HepG2 (cell line): ENCODE measurements around the gene C20orf96. TPM values are rescaled to one million over a fixed set of nuclear protein-coding genes. Genes with fewer than 3 reads are reported as not detected.

ENCODE experiments used
- BRD4 ChIP-seq: sonication (generic); formaldehyde crosslinking; IDR thresholded peaks from 2 replicates; pipeline ENCODE4 v1.4.0; 2020; ENCODE audit warnings: missing genetic modification reagents
- ELF4 ChIP-seq: sonication (generic); formaldehyde crosslinking; IDR thresholded peaks from 2 replicates; pipeline ENCODE4 v1.5.0; 2020; ENCODE audit warnings: missing genetic modification reagents, mild to moderate bottlenecking, moderate library complexity, borderline replicate concordance
- FOXM1 ChIP-seq: sonication (generic); formaldehyde crosslinking; IDR thresholded peaks from 2 replicates; pipeline ENCODE4 v1.5.0; 2020; ENCODE audit warnings: missing genetic modification reagents
- RAD21 ChIP-seq: fragments of 450-650 bp; formaldehyde crosslinking; IDR thresholded peaks from 2 replicates; pipeline ENCODE4 v1.5.0; 2020; ENCODE audit warnings: mild to moderate bottlenecking
- ZNF260 ChIP-seq: sonication (generic); formaldehyde crosslinking; IDR thresholded peaks from 2 replicates; pipeline ENCODE4 v1.4.0; 2020; ENCODE audit warnings: missing genetic modification reagents, low read depth, mild to moderate bottlenecking, borderline replicate concordance
- ZNF34 ChIP-seq: sonication (generic); formaldehyde crosslinking; IDR thresholded peaks from 2 replicates; pipeline ENCODE4 v1.4.0; 2020; ENCODE audit warnings: mild to moderate bottlenecking, missing genetic modification reagents, borderline replicate concordance
- ZNF431 ChIP-seq: sonication (generic); formaldehyde crosslinking; IDR thresholded peaks from 2 replicates; pipeline ENCODE4 v1.9.0; 2022; ENCODE audit warnings: missing genetic modification reagents, low read depth, mild to moderate bottlenecking, borderline replicate concordance
- polyA plus RNA-seq, 8 experiments: library from polyadenylated mRNA; depleted of rRNA in 3 of 8; stranded (reverse) in 7 of 8; unstranded in 1 of 8; fragments of >200 nt; fragmentation: Illumina TruSeq in 4 of 8; extraction: Trizol in 4 of 8; gene quantifications; 2 replicates each; pipeline versions ENCODE4 v1.2.1 to v1.2.3, GENCODE V29; 2011 to 2016; ENCODE audit warnings: low read depth in 4 of 8, missing spikeins in 1 of 8, mixed read lengths in 1 of 8; ENCODE audit not compliant: insufficient read depth in 1 of 8
- total RNA-seq, 5 experiments: library from RNA; depleted of rRNA; stranded (reverse); fragments of >200 nt; fragmentation: Illumina TruSeq; extraction: Trizol; gene quantifications; 2 replicates each; pipeline ENCODE4 v1.2.3, GENCODE V29; 2016; ENCODE audit warnings: low read depth in 1 of 5
- TF ChIP-seq, protein P1 (sequence below): sonication (generic); formaldehyde crosslinking; IDR thresholded peaks from 2 replicates; pipeline ENCODE4 v1.4.0; 2020; ENCODE audit warnings: mild to moderate bottlenecking, low read depth, missing genetic modification reagents
- TF ChIP-seq, protein P2 (sequence below): sonication (generic); formaldehyde crosslinking; IDR thresholded peaks from 2 replicates; pipeline ENCODE4 v1.5.1; 2020; ENCODE audit warnings: missing genetic modification reagents, mild to moderate bottlenecking, borderline replicate concordance
- TF ChIP-seq, protein P3 (sequence below): sonication (generic); formaldehyde crosslinking; IDR thresholded peaks from 2 replicates; pipeline ENCODE4 v1.9.0; 2022; ENCODE audit warnings: low read depth, missing genetic modification reagents
- TF ChIP-seq, protein P4 (sequence below): sonication (generic); formaldehyde crosslinking; conservative IDR thresholded peaks from 2 replicates; pipeline ENCODE4 v1.8.0; 2022; ENCODE audit warnings: low read depth, missing genetic modification reagents
- TF ChIP-seq, protein P5 (sequence below): IDR thresholded peaks from 2 replicates; pipeline ENCODE4 v1.6.1; 2016; ENCODE audit warnings: low read depth, control low read depth
- TF ChIP-seq, protein P6 (sequence below): sonication (generic); formaldehyde crosslinking; IDR thresholded peaks from 2 replicates; pipeline ENCODE4 v1.4.0; 2020; ENCODE audit warnings: mild to moderate bottlenecking, low read depth, missing genetic modification reagents
- TF ChIP-seq, protein P7 (sequence below): sonication (generic); formaldehyde crosslinking; IDR thresholded peaks from 2 replicates; pipeline ENCODE4 v1.8.1; 2022; ENCODE audit warnings: low read depth, mild to moderate bottlenecking, missing genetic modification reagents

The C20orf96 gene
- total and polyA plus RNA-seq, 2 of the 13 experiments (the other 11 are each of a cell fraction or from before 2014, with no cell fraction given), result 3.8 to 20.6 TPM

DNA sequence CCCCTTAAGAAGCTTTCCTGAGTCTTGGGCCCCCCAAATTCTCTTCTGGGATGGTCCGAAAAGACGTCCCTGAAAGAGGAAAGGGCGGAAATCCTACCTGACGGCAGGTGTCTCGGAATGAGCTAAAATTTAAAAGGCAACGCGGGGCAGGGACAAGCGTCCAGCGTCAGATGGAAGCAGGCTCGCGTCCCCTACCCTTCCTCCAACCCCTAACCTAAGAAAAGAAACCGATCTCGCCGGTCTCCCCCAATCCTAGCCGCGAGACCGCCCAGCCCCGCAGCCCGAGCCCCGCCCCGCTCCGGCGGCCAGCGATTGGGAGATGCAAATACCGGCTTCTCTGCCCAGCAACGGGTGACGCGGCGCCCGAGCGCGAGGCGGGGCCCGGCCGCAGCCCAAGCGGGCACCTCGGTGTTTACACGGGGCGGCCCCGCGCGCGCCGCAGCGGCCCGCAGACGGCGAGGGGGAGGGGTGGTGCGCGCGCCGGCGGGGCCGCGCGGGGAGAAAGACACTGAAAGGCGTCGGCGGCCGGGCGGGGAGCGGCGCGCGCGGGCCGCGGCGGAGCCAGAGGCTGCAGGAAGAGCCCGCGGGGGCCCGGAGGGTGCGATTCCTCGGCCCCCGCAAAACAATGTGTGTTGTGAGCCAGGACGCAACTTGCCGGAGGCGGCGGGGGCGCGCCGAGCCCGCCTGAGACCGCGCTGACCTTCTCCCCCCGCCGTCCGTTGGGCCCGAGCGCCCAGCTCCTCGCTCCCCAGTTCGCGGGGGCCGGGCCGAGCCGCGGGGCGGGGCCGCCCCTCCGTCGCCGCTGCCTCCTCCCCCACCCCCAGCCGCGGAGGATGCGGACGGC lies 34.7 kb upstream of the C20orf96 start, which contains the start of gene SOX12 (continued):
- TF ChIP-seq FOXM1 (CRISPR knock-in tag), result no peak
- TF ChIP-seq, protein P1, sequence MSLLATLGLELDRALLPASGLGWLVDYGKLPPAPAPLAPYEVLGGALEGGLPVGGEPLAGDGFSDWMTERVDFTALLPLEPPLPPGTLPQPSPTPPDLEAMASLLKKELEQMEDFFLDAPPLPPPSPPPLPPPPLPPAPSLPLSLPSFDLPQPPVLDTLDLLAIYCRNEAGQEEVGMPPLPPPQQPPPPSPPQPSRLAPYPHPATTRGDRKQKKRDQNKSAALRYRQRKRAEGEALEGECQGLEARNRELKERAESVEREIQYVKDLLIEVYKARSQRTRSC (CRISPR knock-in tag), result no peak
- peak; percentile 55 for TF ChIP-seq ZNF431 (CRISPR knock-in tag)
- TF ChIP-seq ZNF260 (CRISPR knock-in tag), result no peak
- TF ChIP-seq, protein P2, sequence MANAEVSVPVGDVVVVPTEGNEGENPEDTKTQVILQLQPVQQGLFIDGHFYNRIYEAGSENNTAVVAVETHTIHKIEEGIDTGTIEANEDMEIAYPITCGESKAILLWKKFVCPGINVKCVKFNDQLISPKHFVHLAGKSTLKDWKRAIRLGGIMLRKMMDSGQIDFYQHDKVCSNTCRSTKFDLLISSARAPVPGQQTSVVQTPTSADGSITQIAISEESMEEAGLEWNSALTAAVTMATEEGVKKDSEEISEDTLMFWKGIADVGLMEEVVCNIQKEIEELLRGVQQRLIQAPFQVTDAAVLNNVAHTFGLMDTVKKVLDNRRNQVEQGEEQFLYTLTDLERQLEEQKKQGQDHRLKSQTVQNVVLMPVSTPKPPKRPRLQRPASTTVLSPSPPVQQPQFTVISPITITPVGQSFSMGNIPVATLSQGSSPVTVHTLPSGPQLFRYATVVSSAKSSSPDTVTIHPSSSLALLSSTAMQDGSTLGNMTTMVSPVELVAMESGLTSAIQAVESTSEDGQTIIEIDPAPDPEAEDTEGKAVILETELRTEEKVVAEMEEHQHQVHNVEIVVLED (CRISPR knock-in tag), result peak; percentile 66; the same call in 1 of the 2 replicates
- TF ChIP-seq, protein P3, sequence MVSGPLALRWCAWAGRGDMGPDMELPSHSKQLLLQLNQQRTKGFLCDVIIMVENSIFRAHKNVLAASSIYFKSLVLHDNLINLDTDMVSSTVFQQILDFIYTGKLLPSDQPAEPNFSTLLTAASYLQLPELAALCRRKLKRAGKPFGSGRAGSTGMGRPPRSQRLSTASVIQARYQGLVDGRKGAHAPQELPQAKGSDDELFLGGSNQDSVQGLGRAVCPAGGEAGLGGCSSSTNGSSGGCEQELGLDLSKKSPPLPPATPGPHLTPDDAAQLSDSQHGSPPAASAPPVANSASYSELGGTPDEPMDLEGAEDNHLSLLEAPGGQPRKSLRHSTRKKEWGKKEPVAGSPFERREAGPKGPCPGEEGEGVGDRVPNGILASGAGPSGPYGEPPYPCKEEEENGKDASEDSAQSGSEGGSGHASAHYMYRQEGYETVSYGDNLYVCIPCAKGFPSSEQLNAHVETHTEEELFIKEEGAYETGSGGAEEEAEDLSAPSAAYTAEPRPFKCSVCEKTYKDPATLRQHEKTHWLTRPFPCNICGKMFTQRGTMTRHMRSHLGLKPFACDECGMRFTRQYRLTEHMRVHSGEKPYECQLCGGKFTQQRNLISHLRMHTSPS (CRISPR knock-in tag), result no peak
- TF ChIP-seq, protein P4, sequence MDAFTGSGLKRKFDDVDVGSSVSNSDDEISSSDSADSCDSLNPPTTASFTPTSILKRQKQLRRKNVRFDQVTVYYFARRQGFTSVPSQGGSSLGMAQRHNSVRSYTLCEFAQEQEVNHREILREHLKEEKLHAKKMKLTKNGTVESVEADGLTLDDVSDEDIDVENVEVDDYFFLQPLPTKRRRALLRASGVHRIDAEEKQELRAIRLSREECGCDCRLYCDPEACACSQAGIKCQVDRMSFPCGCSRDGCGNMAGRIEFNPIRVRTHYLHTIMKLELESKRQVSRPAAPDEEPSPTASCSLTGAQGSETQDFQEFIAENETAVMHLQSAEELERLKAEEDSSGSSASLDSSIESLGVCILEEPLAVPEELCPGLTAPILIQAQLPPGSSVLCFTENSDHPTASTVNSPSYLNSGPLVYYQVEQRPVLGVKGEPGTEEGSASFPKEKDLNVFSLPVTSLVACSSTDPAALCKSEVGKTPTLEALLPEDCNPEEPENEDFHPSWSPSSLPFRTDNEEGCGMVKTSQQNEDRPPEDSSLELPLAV, result no peak
- TF ChIP-seq, protein P5, sequence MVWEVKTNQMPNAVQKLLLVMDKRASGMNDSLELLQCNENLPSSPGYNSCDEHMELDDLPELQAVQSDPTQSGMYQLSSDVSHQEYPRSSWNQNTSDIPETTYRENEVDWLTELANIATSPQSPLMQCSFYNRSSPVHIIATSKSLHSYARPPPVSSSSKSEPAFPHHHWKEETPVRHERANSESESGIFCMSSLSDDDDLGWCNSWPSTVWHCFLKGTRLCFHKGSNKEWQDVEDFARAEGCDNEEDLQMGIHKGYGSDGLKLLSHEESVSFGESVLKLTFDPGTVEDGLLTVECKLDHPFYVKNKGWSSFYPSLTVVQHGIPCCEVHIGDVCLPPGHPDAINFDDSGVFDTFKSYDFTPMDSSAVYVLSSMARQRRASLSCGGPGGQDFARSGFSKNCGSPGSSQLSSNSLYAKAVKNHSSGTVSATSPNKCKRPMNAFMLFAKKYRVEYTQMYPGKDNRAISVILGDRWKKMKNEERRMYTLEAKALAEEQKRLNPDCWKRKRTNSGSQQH (CRISPR knock-in tag), result peak; percentile 86
- peak; percentile 55 for TF ChIP-seq BRD4 (CRISPR knock-in tag)
- no peak for TF ChIP-seq ZNF34 (CRISPR knock-in tag)
- TF ChIP-seq ELF4, result 0 out of 2 replicates have a peak, but pooled peaks have one; percentile 42
- TF ChIP-seq, protein P6, sequence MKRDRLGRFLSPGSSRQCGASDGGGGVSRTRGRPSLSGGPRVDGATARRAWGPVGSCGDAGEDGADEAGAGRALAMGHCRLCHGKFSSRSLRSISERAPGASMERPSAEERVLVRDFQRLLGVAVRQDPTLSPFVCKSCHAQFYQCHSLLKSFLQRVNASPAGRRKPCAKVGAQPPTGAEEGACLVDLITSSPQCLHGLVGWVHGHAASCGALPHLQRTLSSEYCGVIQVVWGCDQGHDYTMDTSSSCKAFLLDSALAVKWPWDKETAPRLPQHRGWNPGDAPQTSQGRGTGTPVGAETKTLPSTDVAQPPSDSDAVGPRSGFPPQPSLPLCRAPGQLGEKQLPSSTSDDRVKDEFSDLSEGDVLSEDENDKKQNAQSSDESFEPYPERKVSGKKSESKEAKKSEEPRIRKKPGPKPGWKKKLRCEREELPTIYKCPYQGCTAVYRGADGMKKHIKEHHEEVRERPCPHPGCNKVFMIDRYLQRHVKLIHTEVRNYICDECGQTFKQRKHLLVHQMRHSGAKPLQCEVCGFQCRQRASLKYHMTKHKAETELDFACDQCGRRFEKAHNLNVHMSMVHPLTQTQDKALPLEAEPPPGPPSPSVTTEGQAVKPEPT, result no peak
- TF ChIP-seq RAD21 (CRISPR knock-in tag), result peak; percentile 87
- TF ChIP-seq, protein P7, sequence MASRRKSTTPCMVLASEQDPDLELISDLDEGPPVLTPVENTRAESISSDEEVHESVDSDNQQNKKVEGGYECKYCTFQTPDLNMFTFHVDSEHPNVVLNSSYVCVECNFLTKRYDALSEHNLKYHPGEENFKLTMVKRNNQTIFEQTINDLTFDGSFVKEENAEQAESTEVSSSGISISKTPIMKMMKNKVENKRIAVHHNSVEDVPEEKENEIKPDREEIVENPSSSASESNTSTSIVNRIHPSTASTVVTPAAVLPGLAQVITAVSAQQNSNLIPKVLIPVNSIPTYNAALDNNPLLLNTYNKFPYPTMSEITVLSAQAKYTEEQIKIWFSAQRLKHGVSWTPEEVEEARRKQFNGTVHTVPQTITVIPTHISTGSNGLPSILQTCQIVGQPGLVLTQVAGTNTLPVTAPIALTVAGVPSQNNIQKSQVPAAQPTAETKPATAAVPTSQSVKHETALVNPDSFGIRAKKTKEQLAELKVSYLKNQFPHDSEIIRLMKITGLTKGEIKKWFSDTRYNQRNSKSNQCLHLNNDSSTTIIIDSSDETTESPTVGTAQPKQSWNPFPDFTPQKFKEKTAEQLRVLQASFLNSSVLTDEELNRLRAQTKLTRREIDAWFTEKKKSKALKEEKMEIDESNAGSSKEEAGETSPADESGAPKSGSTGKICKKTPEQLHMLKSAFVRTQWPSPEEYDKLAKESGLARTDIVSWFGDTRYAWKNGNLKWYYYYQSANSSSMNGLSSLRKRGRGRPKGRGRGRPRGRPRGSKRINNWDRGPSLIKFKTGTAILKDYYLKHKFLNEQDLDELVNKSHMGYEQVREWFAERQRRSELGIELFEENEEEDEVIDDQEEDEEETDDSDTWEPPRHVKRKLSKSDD (CRISPR knock-in tag), result no peak
